ENCODE results near the gene ASB9.

DNA sequence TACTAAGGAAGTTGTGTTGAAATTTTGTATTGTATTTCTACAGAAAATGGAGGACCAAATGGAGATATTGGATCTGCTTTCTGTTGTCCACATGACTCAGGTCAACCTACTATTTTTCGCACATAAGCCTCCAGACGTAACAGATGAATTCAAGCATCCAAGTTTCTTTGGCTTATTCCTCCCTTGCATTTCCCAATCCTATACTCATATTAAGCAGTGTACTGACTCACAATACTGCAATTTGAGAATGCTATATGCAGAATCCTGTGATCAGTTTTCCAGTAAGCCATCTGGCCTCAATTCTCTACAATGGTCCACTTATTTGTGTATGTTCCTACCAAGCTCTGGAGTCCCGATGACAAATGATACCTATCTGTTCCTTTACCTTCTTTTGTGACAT lies 75.7 kb downstream of the ASB9 start:
- TF ChIP-seq, protein P1, sequence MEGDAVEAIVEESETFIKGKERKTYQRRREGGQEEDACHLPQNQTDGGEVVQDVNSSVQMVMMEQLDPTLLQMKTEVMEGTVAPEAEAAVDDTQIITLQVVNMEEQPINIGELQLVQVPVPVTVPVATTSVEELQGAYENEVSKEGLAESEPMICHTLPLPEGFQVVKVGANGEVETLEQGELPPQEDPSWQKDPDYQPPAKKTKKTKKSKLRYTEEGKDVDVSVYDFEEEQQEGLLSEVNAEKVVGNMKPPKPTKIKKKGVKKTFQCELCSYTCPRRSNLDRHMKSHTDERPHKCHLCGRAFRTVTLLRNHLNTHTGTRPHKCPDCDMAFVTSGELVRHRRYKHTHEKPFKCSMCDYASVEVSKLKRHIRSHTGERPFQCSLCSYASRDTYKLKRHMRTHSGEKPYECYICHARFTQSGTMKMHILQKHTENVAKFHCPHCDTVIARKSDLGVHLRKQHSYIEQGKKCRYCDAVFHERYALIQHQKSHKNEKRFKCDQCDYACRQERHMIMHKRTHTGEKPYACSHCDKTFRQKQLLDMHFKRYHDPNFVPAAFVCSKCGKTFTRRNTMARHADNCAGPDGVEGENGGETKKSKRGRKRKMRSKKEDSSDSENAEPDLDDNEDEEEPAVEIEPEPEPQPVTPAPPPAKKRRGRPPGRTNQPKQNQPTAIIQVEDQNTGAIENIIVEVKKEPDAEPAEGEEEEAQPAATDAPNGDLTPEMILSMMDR (IDR thresholded peaks at IDR 0.05 in 8 of 11, conservative IDR thresholded peaks at IDR 0.05 in 3 of 11) = no peak
- TF ChIP-seq POLR2AphosphoS5 (IDR thresholded peaks at IDR 0.05) (no peak), POLR2A (IDR thresholded peaks at IDR 0.05) (no peak)
